T-cell (primary cell): ENCODE data around the gene C5orf34. TPM values are rescaled to one million over a fixed set of nuclear protein-coding genes. Genes with fewer than 3 reads are reported as not detected.

Source experiments
- ATAC-seq, 4 experiments: fragments of 200-7000 bp in 3 of 4; fragments of 150-1000 bp in 1 of 4; cut with Tn5 transposase; replicated peaks in 1 of 4; 1 replicate in 3 of 4; 2 replicates in 1 of 4; pipeline ENCODE4 v1.10.0; 2021; ENCODE audit warnings: moderate library complexity in 3 of 4, mild to moderate bottlenecking in 2 of 4, moderate number of reproducible peaks in 1 of 4
- CTCF ChIA-PET, 2 donors: fragments of 300-600 bp; sonication (Branson Sonifier 250); formaldehyde crosslinking; loops; one replicate each; lab custom pipeline; 2022; ENCODE audit warnings: antibody characterized with exemption in 2 of 2; lab: Charles Lee
- POLR2A ChIA-PET, 2 donors: fragments of 300-600 bp; sonication (Branson Sonifier 250); formaldehyde crosslinking; loops; one replicate each; lab custom pipeline; 2022; ENCODE audit warnings: antibody characterized with exemption in 2 of 2; lab: Charles Lee
- DNase-seq, 35 experiments: peaks; one replicate each; pipeline versions ENCODE4 v3.0.0 to v3.0.0-alpha.2; 2013 to 2023
- H3K27ac ChIP-seq: one replicate; pipeline ENCODE4 v1.5.1; 2013; ENCODE audit warnings: low read length
- H3K27me3 ChIP-seq, 2 experiments: replicated peaks in 1 of 2; 1 replicate in 1 of 2; 2 replicates in 1 of 2; pipeline versions ENCODE4 v1.6.1 to v1.7.0; 2013; ENCODE audit warnings: low read length in 1 of 2, mixed read lengths in 1 of 2; ENCODE audit not compliant: control insufficient read depth in 2 of 2, insufficient read depth in 2 of 2; ENCODE audit errors: extremely low read depth in 1 of 2
- H3K36me3 ChIP-seq, 2 donors: 1 replicate in 1 of 2; 2 replicates in 1 of 2; pipeline versions ENCODE4 v1.6.1 to v1.7.0; 2013; ENCODE audit warnings: low read length in 1 of 2; ENCODE audit not compliant: control insufficient read depth in 2 of 2, insufficient read depth in 1 of 2; ENCODE audit errors: extremely low read depth in 1 of 2
- H3K4me1 ChIP-seq, 2 experiments: 1 replicate in 1 of 2; 2 replicates in 1 of 2; pipeline versions ENCODE4 v1.6.1 to v1.7.0; 2013; ENCODE audit warnings: low read length in 2 of 2, mixed read lengths in 1 of 2; ENCODE audit not compliant: insufficient read depth in 2 of 2, control insufficient read depth in 1 of 2; ENCODE audit errors: extremely low read depth in 1 of 2
- H3K4me3 ChIP-seq, 2 donors: 1 replicate in 1 of 2; 2 replicates in 1 of 2; pipeline versions ENCODE4 v1.5.1 to v1.7.0; 2013; ENCODE audit warnings: mild to moderate bottlenecking in 2 of 2, low read length in 1 of 2, moderate library complexity in 1 of 2; ENCODE audit not compliant: control insufficient read depth in 1 of 2; ENCODE audit errors: extremely low read depth in 1 of 2
- H3K9me3 ChIP-seq: 2 replicates; pipeline ENCODE4 v1.7.0; 2013
- H3K27ac Mint-ChIP-seq, 2 donors: one replicate each; pipeline ENCODE4 v1.8.0; 2020 to 2021; ENCODE audit warnings: mild to moderate bottlenecking in 2 of 2, mixed read lengths in 2 of 2
- H3K27me3 Mint-ChIP-seq, 2 donors: one replicate each; pipeline ENCODE4 v1.8.0; 2021 to 2022; ENCODE audit warnings: mixed read lengths in 2 of 2
- H3K36me3 Mint-ChIP-seq: one replicate; pipeline ENCODE4 v1.8.0; 2021; ENCODE audit warnings: mixed read lengths
- H3K4me1 Mint-ChIP-seq, 3 donors: one replicate each; pipeline ENCODE4 v1.8.0; 2020 to 2022; ENCODE audit warnings: mixed read lengths in 3 of 3, mild to moderate bottlenecking in 1 of 3
- H3K4me3 Mint-ChIP-seq, 3 donors: one replicate each; pipeline ENCODE4 v1.8.0; 2020 to 2022; ENCODE audit warnings: mild to moderate bottlenecking in 3 of 3, mixed read lengths in 3 of 3, moderate library complexity in 3 of 3
- H3K9me3 Mint-ChIP-seq, 3 donors: one replicate each; pipeline ENCODE4 v1.8.0; 2020 to 2022; ENCODE audit warnings: mixed read lengths in 3 of 3
- WGBS: methylation state at CpG from one replicate; pipeline ENCODE4 v1.1.5; 2013; ENCODE audit warnings: missing lambda C conversion rate; ENCODE audit not compliant: insufficient coverage; 5-methylcytosine and 5-hydroxymethylcytosine counted together
- total RNA-seq, 35 experiments: library from RNA in 6 of 35; stranded (reverse) in 6 of 35; fragments of 120-200 nt in 1 of 35; gene quantifications; one replicate each; pipeline versions ENCODE4 v1.2.1 to v1.2.4 and lab custom pipeline; 2013 to 2026

Gene C5orf34
- total RNA-seq, 5 donors from 2014 or later (not counting 1 experiment from before 2014, with no cell fraction given) = 1.0 to 4.2 (median 2.8) TPM

DNA sequence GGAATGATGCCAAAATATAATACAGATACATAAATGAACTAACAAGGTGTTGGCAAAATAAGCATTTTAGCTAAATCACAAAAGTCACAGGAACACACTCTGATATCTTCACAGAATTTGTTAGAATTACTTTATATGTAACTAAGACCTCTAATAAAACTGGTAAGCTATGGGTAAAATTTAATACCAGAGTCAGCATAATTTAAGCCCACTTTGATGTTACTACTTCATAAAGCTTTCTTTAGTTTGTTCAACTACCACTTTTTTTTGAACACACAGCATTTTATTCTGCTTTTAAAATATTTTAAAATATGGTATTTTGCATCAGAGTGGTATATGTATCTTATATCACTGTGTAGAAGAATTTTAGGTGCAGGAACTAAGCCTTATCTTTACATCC is 22.0 kb upstream of the C5orf34 start:
- Mint-ChIP-seq H3K4me1 (peaks cover 6 to 16% (median 14%) of the 10 kb centered on the region in 3 donors), H3K4me3 (no peak overlapping the region), H3K27me3 (no peaks in the 10 kb centered on the region), H3K36me3 (peaks cover 63% of the 10 kb centered on the region), H3K27ac (no peak overlapping the region), H3K9me3 (no peaks in the 10 kb centered on the region)
- no peak overlapping the region for H3K27ac ChIP-seq
- no peak overlapping the region for H3K4me3 ChIP-seq
- ChIA-PET CTCF (interaction anchor here in 1 of 2 donors (1.3 kb wide), 1 partner anchor 36 kb away, joined by 3 read pairs; no protein-coding TSS in a partner anchor), POLR2A (no interaction called here)
- H3K27me3 ChIP-seq = no peaks in the 10 kb centered on the region
- ATAC-seq (no peak), DNase-seq (no peak)
- peaks cover 0 to 68% of the 10 kb centered on the region in 2 donors for H3K36me3 ChIP-seq
- H3K4me1 ChIP-seq = no peaks in the 10 kb centered on the region
- no peaks in the 10 kb centered on the region for H3K9me3 ChIP-seq

DNA sequence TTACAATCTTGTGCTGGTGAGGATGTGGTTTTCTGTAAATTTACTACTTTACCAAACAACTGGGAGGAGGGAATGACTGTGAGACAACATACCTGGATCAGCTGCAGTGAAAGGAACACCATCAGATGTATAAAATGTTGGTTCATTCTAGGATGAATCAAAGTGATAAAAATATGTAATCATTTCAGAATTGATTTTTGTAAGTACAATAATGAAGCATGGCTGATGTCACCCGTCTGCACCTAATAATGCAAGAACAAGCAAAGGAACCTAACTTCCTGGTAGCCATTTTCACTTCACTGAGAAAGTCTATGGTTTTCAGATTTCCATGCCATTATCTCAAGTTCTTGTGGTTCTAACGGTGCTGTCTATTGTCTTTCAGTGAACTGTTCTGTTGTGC is 18.7 kb upstream of the C5orf34 start:
- no peaks in the 10 kb centered on the region for H3K9me3 ChIP-seq
- no peaks in the 10 kb centered on the region for H3K9me3 Mint-ChIP-seq
- H3K4me3 Mint-ChIP-seq = no peak overlapping the region
- POLR2A ChIA-PET = no interaction called here
- no peaks in the 10 kb centered on the region for H3K4me1 ChIP-seq
- peaks cover 0 to 15% (median 11%) of the 10 kb centered on the region in 3 donors for H3K4me1 Mint-ChIP-seq
- H3K27me3 ChIP-seq = no peaks in the 10 kb centered on the region
- WGBS = 80% methylated on average over 1 of the region's 2 CpGs
- ATAC-seq (no peak), DNase-seq (no peak)
- peak overlapping the region in 1 of 2 donors; percentile 30 for H3K27ac Mint-ChIP-seq
- no peak overlapping the region for H3K4me3 ChIP-seq
- H3K36me3 ChIP-seq = peaks cover 4 to 76% of the 10 kb centered on the region in 2 donors
- peaks cover 57% of the 10 kb centered on the region for H3K36me3 Mint-ChIP-seq
- H3K27ac ChIP-seq = no peak overlapping the region
- CTCF ChIA-PET = no interaction called here
- no peaks in the 10 kb centered on the region for H3K27me3 Mint-ChIP-seq

DNA sequence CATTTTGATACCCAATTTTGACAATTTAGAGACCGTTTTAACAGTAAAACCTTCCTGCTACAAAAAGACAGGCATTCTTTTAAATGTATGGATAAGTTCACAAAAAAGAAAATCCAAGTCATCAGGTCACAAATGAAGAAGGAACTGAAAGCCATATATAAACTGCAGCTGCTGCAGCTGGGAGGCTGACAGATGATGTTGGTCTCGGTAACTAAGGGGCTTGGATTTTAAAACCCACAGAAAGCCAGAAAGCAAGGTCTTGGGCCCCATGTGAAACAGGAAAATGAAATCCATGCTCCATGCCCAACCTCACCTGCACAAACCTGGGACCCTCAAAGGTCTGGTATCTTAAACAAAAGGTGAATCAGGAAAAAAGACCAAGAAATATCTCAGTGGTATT is 15.7 kb upstream of the C5orf34 start:
- Mint-ChIP-seq H3K27me3 (no peaks in the 10 kb centered on the region), H3K27ac (no peak overlapping the region), H3K9me3 (no peaks in the 10 kb centered on the region), H3K4me3 (no peak overlapping the region), H3K36me3 (peaks cover 58% of the 10 kb centered on the region), H3K4me1 (peaks cover 0 to 12% (median 10%) of the 10 kb centered on the region in 3 donors)
- no peaks in the 10 kb centered on the region for H3K4me1 ChIP-seq
- H3K4me3 ChIP-seq = no peak overlapping the region
- H3K36me3 ChIP-seq = peaks cover 4 to 65% of the 10 kb centered on the region in 2 donors
- H3K27me3 ChIP-seq = no peaks in the 10 kb centered on the region
- DNase-seq (no peak), ATAC-seq (no peak)
- WGBS = 100% methylated on average over 1 of the region's 2 CpGs
- ChIA-PET POLR2A (no interaction called here), CTCF (no interaction called here)
- H3K27ac ChIP-seq = no peak overlapping the region
- H3K9me3 ChIP-seq = no peaks in the 10 kb centered on the region

DNA sequence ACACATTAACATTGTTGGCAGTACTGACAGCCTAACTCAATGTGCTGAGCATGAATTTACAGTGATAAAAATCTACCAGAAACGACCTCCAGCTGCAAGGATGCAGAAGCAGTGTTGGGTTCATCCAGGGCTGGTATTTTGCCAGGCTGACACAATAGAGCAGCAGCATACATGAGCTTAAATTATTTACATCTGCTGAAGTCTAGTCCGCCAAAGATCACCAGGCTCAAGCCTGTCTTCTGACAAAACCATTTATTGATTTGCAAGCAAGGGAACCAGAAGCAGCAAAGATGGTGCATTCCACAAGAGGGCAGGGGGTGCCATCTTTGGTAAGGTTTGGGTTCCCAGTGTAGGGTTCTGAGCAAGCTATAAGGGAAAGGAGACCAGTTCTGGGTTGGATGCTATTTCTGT is 8.7 kb upstream of the C5orf34 start:
- Histone ChIP-seq H3K4me3 (no peak overlapping the region), H3K9me3 (no peaks in the 10 kb centered on the region), H3K27ac (no peak overlapping the region), H3K36me3 (peaks cover 0 to 16% of the 10 kb centered on the region in 2 donors), H3K4me1 (no peaks in the 10 kb centered on the region), H3K27me3 (no peaks in the 10 kb centered on the region)
- no peak overlapping the region for H3K4me3 Mint-ChIP-seq
- POLR2A ChIA-PET = no interaction called here
- no peaks in the 10 kb centered on the region for H3K4me1 Mint-ChIP-seq
- ATAC-seq (no peak), DNase-seq (no peak)
- H3K36me3 Mint-ChIP-seq = peaks cover 43% of the 10 kb centered on the region
- peak overlapping the region in 1 of 2 donors; percentile 13 for H3K27ac Mint-ChIP-seq
- no peaks in the 10 kb centered on the region for H3K9me3 Mint-ChIP-seq
- H3K27me3 Mint-ChIP-seq = no peaks in the 10 kb centered on the region
- WGBS = 90% methylated on average over 2 of the region's 2 CpGs
- CTCF ChIA-PET = interaction anchor here in 1 of 2 donors (0.6 to 1.2 kb wide), 2 partner anchors 35 to 39 kb away, joined by 3 to 4 read pairs; partner anchors contain the start of gene TMEM267

DNA sequence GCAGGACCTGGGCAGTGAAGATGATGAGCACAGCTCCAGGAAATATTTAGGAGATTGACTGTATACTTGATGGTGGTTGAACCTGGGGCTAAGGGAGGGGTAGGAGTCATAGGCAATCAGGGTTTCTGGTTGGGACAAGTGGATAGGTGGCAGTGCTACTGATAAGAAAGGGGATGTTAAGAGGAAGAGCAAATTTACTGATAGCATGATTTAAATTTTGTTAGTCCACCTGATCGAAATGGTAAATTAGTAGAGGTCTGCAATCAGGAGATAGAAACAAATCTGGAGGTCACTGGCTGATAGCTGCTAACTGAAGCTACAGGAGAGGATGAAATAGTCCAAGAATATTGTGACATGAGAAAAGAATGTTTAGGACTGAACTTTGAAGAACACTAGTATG is 5.7 kb upstream of the C5orf34 start:
- Mint-ChIP-seq H3K36me3 (peaks cover 27% of the 10 kb centered on the region), H3K27me3 (no peaks in the 10 kb centered on the region), H3K9me3 (no peaks in the 10 kb centered on the region), H3K4me1 (peaks cover 2 to 7% (median 4%) of the 10 kb centered on the region in 3 donors), H3K4me3 (no peak overlapping the region), H3K27ac (no peak overlapping the region)
- CTCF ChIA-PET = no interaction called here
- H3K36me3 ChIP-seq = peaks cover 0 to 6% of the 10 kb centered on the region in 2 donors
- H3K27me3 ChIP-seq = no peaks in the 10 kb centered on the region
- H3K4me1 ChIP-seq = peaks cover 2% of the 10 kb centered on the region in 2 experiments
- H3K9me3 ChIP-seq = no peaks in the 10 kb centered on the region
- 100% methylated on average over 1 of the region's 1 CpG for WGBS
- ATAC-seq (no peak), DNase-seq (no peak)
- no peak overlapping the region for H3K4me3 ChIP-seq
- POLR2A ChIA-PET = interaction anchor here in 1 of 2 donors (0.9 kb wide), 1 partner anchor 30 kb away, joined by 3 read pairs; no protein-coding TSS in a partner anchor
- H3K27ac ChIP-seq = no peak overlapping the region

DNA sequence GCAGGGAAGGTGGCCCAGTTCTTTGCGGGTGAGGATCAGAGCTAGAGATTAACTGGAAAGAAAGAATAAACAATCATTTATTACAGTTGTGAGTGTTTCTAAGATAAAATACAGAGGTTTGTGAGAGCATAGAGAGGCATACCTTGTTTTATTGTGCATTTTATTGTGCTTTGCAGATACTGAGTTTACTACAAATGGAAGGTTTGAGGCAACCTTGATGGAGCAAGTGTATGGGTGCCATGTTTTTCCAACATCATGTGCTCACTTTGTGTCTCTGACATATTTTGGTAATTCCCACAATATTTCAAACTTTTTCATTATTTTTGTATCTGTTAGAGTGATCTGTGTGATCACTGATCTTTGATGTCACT is 715 bp upstream of the C5orf34 start:
- Mint-ChIP-seq H3K9me3 (no peaks in the 10 kb centered on the region), H3K27me3 (no peaks in the 10 kb centered on the region), H3K36me3 (no peaks in the 10 kb centered on the region), H3K4me3 (peak overlapping the region; percentile 92 to 94 (median 93)), H3K4me1 (peaks cover 34% of the 10 kb centered on the region in 3 donors), H3K27ac (peak overlapping the region; percentile 93 to 97)
- ChIA-PET CTCF (interaction anchor here in 1 of 2 donors (0.7 to 2.2 kb wide), 4 partner anchors 25 to 394 kb away, joined by 3 to 19 read pairs (median 6); partner anchors contain the start of gene TMEM267), POLR2A (interaction anchor here (0.7 to 1.8 kb wide), 5 partner anchors 19 to 203 kb away, joined by 3 to 7 read pairs (median 4); partner anchors contain the start of genes HMGCS1 (in 1 of the 2) and TMEM267 (in 1 of the 2))
- H3K4me1 ChIP-seq = peaks cover 2 to 17% of the 10 kb centered on the region in 2 experiments
- ATAC-seq (no peak), DNase-seq (no peak)
- WGBS = no CpG with 5 or more reads among the region's 1 CpG
- H3K27ac ChIP-seq = peak overlapping the region; percentile 85
- H3K4me3 ChIP-seq = peak overlapping the region; percentile 70 to 99
- H3K36me3 ChIP-seq = no peaks in the 10 kb centered on the region
- no peaks in the 10 kb centered on the region for H3K27me3 ChIP-seq
- H3K9me3 ChIP-seq = no peaks in the 10 kb centered on the region
